CD4-positive, alpha-beta T cell treated with Interleukin-4 for 1 hour (primary cell): Measurements from ENCODE around the gene FAM228A.
"Not testable (repeated sequence)": the region's sequence is repeated elsewhere in the genome, so short reads cannot be mapped to it uniquely, and the experiment has no call there.

ENCODE experiments used
- DNase-seq, 2 donors: peaks; one replicate each; pipeline ENCODE4 v3.0.0-alpha.2; 2020 to 2022

Gene FAM228A

DNA sequence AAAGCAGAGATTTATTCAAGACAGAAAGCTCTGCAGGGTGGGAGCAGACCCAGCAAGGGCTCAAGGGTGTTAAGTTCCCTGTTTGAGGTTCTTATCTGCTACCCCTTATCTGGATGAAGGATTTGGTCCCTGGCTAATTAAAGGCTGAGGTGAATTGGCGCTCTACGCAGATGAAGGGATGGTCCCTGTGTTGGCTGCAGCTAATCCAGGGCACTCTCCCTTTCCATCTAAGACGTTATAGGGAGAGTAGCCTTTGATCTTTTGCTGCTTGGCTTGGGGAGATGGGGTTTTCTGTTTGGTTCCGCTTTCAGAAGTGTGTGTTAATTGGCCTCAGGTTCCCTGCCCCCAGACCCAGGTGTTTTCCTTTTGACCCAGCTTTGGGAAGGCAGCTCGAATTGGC is 17.0 kb downstream of the FAM228A start:
- no peak for DNase-seq

DNA sequence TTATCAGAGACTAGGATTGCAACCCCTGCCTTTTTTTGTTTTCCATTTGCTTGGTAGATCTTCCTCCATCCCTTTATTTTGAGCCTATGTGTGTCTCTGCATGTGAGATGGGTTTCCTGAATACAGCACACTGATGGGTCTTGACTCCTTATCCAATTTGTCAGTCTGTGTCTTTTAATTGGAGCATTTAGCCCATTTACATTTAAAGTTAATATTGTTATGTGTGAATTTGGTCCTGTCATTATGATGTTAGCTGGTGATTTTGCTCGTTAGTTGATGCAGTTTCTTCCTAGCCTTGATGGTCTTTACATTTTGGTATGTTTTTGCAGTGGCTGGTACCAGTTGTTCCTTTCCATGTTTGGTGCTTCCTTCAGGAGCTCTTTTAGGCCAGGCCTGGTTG is 22.4 kb downstream of the FAM228A start:
- not testable (repeated sequence) for DNase-seq

DNA sequence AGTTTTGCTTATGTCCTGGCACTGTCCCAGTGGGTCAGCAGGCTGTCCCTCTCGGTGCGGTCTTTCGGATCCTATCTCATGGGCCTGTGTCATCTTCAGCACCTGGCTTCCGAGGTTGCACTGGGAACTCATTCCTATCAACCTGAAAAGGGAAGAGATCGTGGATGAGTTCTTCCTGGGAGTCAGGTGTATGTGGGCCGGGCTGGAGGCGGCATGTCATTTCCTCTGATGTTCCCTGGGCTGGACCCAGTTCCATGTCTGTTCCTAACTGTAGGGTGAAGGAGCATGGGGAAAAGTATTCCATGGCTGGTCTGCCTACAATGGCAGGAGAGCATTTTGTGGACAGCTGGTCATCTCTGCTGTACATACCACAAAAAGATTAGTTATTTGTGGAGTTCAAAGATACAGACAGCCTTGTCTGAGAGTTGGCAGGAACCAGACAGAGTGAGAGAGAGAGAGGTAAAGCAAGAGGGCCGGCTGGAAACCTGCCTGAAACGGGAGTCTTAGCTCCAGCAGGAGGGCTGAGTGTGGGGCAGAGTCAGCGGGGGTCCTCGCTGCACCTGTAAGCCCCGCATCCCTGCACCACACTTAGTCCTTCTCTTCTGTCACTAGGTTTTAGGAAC is 25.2 kb downstream of the FAM228A start:
- DNase-seq, result no peak

DNA sequence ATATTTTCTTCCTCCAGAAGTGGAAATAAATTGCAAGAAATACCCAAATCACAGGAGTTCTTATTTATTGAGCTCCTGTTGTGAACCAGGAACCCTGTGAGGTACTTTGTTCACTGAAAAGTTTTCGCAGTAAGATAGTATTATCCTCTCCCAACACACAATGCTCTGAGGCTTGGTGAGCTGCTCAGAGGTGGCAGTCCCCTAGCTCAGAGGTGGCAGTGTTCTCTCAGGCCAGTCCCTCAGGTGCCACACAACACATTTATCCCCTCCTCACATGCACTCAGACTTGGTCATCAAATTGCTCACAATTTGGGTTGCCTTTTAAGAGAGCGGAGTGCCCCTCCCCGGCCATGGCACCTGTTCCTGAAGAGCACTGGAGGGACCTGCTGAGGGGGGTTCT is 25.9 kb downstream of the FAM228A start:
- no peak for DNase-seq

DNA sequence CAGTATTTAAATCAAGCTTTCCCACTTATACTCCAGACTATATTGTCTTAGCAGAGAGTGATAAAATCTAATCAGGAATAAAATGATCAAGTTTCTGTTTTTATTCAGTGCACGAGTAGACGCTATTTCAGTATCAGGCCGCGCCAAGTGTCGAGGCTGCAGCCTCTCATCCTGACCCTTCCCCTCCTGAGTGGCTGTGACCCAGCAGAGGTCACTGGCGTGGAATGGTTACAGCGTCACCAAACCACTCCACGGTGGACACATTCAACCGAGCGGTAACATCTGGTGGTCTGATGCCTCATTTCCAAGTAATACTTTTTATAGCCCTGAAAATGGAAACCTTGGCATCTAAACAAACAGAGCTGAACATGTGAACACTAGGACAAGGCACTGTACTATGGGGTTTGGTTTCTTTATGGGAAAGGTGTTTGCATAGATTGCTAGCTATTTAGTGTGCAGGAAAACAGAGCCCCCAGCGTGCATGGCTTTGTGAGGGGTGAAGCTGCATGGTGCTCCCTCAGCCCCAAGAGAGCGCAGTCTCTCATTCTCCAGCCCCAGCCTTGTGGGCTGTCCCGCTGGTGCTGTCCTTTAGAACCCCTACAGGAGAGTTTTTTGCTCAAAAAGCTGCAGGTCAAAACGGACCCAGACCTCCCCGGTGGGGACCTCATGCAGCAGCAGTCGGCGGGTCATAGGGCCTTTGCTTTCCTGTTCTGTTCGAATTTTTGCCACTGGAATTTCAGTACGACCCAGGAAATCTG is 28.4 kb downstream of the FAM228A start:
- DNase-seq, result no peak

DNA sequence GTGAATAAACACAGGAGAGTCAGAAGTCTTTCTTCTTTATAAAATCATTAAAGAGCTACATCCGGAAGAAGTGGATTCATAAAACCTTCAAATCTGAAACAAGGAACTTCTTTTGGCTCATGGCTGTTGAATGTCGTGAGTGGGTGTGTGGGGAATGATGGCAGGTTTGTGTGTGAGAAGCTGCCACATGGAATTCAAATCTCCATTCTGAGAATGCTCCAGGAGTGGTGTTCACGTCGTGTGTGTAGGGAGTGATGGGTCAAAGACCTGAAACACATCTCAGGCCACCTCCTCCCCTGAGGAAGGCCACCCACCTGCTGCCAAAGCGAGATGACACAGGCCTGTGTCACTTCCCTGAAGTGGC is 28.9 kb downstream of the FAM228A start:
- DNase-seq, result no peak

DNA sequence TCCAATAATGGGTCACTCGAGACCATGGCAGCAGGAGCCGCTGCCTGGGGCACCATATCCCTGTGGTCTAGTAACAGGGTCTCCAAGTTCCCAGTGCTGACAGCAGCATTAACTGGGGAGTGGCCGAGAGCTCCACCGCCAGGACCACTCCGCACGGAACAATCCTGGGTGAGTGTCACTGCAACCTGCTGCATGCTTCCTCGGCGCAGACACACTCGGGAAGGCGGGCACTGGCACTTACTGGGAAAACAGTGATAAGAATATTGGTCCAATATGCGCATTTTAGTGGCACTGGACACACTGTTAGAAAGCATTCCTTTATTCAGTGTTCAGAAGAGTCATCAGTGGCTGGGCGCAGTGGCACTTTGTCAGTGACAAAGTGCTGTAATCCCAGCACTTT is 29.7 kb downstream of the FAM228A start:
- DNase-seq, result no peak

DNA sequence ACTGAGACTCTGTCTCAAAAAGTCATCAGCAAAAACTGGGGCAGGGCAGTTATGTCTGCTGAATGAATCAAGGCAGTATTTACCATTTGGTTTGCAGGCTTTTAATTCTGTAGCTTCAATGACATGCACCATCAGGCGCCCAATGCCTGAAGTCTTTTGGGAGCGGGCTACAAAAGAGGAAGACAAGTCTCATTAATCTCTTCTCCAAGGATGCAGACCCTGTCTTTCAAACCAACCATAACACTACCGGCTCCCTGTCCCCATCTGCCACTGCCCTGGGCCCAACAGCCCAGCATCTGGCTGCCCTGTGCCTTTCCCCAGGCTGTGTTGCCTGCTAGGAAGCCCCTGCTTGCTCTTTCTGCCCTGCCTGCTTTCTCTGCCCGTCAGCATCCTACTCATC is 30.3 kb downstream of the FAM228A start:
- DNase-seq, result no peak

DNA sequence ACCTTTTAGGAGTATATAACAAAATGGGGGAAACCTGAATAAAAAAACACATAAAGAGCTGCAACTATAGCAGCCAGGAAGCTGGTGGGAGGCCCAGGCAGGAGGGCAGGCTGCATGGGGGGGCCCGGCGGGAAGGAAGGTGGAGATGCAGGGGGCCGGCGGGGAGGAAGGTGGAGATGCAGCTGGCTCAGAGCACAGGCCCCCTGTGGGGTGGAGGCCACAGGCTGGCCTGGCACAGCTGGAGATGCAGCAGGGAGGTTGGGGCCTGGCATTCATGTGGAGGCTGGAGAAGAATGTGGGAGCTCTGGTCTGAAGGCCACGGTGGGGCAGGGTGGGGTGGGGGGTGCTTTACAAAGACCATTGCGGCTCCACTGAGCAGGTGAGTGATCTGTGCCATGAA is 31.4 kb downstream of the FAM228A start:
- no peak for DNase-seq

DNA sequence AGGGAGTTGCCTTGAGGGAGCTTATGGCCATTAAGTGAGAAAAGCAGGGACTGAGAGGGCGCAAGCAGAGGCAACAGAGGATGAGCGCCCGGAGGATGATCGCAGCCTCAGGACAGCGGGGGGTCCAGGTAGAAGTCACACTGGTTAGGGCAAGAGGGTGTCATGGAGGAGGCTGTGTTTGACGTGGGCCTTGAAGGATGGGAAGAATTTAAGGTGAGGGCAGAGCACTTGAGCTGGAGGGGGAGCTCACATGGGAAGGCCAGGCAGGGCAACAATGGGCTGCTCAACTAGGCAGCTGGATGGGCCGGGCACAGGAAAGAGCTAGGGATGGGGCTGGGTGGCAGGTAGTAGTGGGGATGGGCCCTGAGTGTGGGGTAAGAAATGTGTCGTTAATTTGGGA is 31.9 kb downstream of the FAM228A start:
- no peak for DNase-seq

DNA sequence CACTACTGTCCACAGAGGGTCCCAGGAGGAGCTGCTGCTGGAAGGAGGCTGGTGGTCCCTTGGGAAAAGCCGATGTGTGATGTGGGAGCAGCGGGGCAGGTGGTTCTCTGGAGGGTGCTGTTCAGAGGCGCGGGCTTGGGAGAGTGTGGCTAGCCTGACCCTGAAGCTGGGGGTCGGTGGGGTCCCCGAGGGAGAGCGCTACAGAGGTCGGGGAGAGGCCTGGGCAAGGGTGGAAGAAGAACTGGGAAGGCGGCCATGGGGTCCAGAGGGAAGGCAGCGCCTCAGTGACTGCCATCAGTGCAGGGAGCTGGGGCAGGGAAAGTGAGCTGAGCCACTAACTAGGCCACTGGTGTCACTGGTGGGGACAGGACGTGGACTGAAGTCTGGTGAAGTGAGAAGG is 32.5 kb downstream of the FAM228A start:
- DNase-seq, result no peak

DNA sequence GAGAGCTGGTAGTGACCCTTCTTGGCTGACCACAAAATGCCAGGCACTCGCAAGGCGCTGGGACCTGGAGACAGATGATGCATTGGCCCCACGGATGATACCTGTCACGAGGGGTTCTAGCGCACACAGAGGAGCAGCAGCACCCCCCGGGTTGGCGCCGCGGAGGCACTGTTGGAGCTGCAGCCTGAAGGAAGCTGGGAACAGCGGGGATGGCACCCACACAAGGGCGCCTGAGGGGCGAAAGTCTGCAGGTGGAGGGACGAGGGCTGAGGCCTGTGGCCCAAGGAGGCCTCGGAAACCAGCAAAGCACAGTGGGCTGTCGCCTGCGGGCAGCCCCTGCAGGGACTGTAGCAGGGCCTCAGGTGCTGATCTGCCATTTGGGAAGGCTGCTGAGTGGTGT is 33.6 kb downstream of the FAM228A start:
- no peak for DNase-seq

DNA sequence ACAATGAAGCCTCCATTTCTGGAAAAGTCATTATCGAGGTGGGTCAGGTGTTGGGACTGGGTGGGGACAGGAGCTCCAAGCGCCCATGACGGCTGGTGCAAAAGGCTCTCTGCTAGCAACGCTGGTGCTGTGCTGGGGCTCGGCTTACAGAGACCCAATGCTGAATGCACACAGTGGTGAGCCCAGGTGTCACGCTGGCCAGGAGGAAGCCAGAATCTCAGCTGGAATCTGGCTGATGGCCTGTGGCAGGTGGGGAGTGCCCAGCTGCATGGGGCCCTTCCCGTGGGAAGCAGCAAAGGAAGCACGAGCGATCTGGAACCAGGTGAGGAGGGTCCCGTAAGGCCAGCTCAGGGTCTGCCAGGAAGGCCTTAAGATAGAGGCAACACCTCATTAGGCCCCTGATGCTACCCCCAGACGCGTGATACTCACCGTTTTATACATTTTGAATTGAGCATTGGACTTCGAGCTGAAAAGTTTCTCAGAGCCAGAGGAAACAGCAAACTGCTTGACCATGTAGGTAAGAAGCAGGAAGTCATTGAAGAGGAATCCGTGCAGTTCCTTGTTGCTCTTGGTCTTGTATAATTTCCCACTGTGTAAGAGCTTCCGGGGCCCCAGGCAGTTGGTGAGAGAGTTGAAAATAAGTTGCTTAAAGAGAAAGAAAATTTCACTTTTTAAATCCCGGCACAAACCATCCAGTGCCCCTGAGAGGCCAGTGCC is 34.7 kb downstream of the FAM228A start:
- no peak for DNase-seq

DNA sequence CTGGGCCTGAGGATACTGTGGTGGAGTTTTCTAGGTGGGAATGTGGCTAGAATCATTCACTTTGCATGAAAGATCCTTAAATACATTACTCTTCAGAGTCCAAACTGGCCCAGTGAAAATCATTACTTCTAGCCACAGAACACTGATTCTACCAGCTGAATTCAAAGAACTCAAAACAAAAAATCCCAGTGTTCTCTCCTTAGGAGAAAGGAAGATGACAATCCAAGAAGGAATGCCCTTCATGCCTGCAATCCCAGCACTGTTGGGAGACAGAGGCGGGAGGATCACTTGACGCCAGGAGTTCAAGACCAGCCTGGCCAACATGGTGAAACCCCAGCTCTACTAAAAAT is 35.2 kb downstream of the FAM228A start:
- DNase-seq, result no peak

DNA sequence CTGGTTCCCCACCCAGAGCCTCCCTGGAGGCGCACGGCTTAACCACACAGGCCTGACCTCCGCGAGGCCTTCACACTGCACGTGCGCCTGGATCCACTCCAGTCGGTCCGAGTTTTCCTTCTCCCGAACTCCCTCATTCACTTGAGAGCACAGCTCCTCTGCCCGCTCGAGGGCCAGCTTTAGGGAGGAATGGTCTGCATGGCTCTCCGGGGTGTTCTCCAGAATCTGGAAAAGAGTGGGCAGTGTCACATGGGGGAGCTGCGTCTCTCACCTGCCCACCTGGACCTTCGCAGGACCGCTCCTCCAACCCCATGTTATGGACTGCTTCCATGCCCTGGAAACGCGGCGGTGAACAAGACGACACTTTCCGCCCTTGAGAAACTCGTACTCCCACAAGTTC is 35.9 kb downstream of the FAM228A start:
- DNase-seq, result no peak

DNA sequence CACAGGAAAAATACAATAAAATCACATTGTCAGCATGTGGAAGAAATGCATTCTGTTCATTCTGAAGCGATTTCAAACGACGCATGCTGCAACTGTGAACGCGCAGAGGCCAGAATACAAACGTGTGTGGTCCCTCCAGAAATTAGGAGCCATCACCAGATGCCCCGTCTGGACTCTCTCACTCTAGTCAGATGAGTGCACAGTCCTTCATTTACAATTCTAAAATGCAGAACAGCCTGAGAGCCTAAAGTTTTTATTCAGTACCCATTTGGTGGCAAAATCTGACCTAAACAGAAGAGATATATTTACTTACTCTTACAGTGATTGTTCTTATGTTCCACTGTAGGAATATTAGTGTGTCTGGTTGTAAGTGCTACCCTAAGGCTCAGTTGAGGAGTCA is 36.6 kb downstream of the FAM228A start:
- no peak for DNase-seq

DNA sequence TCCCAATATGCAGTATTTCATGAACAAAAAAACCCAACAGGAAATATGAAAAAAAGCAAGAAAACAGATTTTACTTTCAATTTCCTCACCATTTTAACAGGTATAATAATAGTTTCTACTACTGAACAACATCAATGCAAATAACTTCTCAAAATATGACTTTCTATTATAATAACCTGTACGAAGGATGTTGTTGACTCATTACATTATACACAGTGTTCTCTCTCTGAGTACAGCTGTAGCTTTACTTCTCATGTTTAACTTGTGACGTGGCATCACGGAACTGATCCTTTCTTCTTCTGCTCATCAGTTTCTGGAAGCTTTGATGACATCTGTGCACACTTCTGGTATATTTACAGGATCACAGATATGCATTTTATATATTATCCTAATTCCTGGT is 40.0 kb downstream of the FAM228A start:
- DNase-seq, result peak in 1 of 2 donors; percentile 17

DNA sequence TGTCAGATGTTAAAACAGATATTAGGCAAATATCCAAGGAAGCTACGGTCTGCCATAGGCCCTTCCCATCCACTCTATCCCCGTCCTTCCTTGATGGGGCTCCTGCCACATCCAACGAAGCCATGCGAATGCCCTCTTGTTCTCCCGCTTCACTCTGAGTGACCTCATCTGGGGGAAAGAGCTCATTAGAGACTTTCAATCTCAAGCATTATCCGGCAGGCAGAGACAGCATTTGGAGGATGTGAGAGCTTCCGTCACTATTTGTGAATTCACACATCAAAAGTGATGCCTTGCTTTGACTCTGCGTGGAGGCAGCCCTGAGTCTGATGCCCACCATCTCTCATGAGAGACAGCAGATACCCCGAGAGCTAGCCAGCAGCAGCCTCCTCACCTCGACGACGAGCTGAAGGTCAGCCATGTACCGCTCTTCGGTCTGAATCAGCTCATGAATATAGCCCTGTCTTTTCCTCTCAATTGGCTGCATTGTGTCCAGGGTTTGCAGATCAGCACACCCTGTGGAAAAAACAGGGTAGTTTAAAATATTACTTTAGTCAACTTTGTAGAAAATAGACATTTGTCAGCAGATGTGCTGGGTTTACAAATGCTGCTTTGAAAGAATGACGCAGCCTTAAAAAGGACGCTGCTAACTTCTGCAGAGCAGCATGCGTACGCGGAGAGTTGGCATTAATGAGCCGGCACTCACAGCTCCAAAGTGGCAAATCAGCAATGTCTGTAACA is 45.9 kb downstream of the FAM228A start:
- DNase-seq, result no peak

DNA sequence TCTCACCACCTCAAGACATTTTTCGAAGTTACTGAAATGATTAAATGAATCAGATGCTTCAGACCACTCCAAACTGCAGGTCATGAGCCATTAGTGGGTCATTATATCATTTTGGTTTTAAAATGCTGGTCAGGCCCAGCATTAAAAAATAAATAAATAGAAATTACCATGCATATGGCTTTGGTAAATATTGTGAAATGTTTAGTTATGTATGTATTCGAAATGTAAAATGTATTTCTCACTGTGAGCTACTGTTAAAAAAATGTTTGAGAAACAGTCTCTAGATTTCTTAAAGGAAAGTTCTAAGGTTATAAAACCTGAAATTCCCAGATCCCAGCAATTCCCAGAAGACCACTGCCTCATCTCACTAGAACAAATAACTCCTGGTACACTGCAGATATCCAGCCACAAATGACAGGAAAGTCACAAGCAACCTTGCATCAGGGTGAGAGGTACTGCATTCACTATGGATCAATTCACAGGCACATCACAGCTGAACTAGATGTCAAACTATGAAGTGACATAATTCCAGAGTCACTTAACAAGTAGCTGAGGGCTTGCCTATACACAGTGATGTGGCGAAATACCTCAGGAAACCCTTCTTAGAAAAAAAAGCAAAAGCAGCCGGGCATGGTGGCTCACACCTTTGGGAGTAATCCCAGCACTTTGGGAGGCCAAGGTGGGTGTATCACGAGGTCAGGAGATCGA is 46.6 kb downstream of the FAM228A start:
- DNase-seq, result no peak

DNA sequence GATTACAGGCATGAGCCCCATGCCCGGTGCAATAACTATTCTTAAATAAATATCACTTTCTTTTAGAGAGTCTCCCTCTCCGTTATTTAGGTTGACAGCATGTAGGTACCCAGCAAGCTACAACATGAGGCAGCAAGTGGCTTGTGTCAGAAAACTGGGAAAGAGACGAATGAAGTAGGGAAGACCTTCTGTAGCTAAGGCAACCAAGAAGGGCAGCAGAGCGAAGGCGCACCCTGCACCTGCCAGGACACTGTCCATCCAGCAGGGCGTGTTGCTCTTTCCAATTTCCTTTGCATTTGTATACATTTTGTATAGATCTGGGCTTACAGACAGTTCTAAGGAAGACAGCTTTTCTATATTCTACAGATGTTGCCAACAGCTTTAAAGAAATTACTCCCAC is 48.1 kb downstream of the FAM228A start:
- DNase-seq, result no peak

DNA sequence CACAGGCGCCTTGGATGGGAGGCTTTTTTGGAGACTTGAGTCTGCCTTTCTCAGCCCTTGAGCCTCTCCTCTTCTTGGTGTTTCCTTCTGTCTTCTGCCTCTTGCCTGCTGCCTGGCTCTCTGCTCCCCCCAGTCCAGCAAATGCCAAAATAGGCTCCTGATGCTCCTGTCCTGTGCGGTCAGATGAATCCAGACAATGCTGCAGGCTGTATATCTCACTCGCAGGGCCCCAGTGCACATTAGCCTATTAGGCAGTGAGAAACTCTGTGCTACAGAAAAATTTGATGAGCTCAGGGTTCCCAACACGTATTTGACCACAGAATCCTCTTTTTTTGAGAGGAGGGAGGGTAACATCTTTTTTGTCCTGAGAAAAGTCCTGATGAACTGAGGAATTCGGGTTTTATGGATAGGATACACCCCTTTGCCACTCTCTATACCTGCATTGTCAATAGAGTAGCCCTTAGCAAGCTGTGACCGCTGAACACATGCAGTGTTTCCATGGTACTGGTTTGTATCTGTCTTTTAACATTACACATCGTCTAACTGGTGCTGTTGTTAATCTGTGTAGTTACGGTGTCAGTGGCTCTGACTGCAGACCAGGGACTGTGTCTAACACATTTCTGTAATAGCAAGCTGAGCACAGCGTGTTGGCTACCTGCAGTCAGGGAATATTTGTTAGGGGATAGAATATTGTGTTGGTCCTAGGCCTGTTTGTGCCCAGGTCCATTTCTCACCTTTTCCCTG is 50.8 kb downstream of the FAM228A start:
- no peak for DNase-seq

DNA sequence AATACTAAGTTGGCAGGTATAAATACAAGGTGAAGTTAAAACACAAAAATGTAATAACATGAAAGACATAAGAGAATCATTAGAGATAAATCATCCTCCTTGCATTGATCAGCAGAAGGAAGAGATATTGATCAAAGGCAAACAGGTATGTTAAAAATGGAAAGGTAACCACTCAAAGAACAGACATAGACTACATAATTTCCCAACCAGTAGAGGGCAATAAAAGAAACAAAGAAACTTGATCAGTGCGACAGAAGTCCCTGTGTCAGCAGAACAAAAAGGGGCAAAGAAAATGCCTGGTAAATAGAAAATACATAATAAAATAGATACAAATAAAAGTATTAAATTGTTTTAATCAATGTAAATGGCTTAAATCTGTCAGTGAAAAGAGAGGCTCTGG is 53.6 kb downstream of the FAM228A start:
- peak in 1 of 2 donors; percentile 11 for DNase-seq
